Measurements from ENCODE around the gene RNF126.

RNF126 gene

GRCh38 chr19:682678-683320 is 19.8 kb upstream of the RNF126 start:
- no peak overlapping the region for H3K27ac ChIP-seq (ENCODE audit: low read length)
- H4K20me1 ChIP-seq (ENCODE audit: insufficient read depth, low read length): peaks cover 3% of the 10 kb centered on the region; the same call in 1 of the 2 replicates
- no peak overlapping the region for H3K4me2 ChIP-seq (ENCODE audit: low read length)
- no peaks in the 10 kb centered on the region for H3K27me3 ChIP-seq (ENCODE audit: low read depth, low read length)
- no peak overlapping the region for H2AFZ ChIP-seq (ENCODE audit: low read depth, low read length)
- H3K79me2 ChIP-seq (ENCODE audit: low read length): peaks cover 9% of the 10 kb centered on the region
- no peak overlapping the region for H3K4me3 ChIP-seq (ENCODE audit: low read length)
- no peak for TF ChIP-seq EZH2phosphoT487 (IDR thresholded peaks at IDR 0.05; ENCODE audit: low read depth)
- TF ChIP-seq, protein P1, sequence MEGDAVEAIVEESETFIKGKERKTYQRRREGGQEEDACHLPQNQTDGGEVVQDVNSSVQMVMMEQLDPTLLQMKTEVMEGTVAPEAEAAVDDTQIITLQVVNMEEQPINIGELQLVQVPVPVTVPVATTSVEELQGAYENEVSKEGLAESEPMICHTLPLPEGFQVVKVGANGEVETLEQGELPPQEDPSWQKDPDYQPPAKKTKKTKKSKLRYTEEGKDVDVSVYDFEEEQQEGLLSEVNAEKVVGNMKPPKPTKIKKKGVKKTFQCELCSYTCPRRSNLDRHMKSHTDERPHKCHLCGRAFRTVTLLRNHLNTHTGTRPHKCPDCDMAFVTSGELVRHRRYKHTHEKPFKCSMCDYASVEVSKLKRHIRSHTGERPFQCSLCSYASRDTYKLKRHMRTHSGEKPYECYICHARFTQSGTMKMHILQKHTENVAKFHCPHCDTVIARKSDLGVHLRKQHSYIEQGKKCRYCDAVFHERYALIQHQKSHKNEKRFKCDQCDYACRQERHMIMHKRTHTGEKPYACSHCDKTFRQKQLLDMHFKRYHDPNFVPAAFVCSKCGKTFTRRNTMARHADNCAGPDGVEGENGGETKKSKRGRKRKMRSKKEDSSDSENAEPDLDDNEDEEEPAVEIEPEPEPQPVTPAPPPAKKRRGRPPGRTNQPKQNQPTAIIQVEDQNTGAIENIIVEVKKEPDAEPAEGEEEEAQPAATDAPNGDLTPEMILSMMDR (IDR thresholded peaks at IDR 0.05; ENCODE audit: low read depth, low read length): no peak
- no peaks in the 10 kb centered on the region for H3K36me3 ChIP-seq (replicated peaks; ENCODE audit: low read depth, low read length)
- H3K9me3 ChIP-seq (ENCODE audit: insufficient read depth, low read length): no peaks in the 10 kb centered on the region
- peaks cover 9% of the 10 kb centered on the region for H3K4me1 ChIP-seq (ENCODE audit: low read length)
- H3K9ac ChIP-seq (ENCODE audit: low read length): no peak overlapping the region

DNA sequence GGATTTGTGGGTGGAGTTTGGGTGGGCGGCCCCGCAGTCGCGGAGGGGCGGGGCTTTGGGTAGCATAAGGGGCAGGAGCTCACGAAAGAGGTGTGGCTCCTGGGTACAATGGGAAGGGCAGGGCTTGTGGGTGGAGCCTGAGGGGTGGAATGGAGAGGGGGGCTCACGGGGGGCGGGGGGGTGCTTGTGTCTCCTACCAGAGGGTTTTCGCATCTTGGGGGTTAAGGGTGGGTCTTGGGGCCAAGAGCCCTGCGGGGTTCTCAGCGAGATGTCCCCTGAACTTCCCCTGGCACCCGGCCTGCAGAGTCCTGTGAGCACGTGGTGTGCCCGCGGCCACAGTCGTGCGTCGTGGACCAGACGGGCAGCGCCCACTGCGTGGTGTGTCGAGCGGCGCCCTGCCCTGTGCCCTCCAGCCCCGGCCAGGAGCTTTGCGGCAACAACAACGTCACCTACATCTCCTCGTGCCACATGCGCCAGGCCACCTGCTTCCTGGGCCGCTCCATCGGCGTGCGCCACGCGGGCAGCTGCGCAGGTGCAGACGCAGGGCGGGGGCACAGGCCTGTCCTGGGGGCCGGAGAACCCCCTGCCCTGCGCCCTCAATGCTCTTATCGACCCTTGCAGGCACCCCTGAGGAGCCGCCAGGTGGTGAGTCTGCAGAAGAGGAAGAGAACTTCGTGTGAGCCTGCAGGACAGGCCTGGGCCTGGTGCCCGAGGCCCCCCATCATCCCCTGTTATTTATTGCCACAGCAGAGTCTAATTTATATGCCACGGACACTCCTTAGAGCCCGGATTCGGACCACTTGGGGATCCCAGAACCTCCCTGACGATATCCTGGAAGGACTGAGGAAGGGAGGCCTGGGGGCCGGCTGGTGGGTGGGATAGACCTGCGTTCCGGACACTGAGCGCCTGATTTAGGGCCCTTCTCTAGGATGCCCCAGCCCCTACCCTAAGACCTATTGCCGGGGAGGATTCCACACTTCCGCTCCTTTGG is 18.3 kb upstream of the RNF126 start:
- Histone ChIP-seq H3K4me2 (ENCODE audit: low read length) (peak overlapping the region; percentile 78), H3K36me3 (replicated peaks; ENCODE audit: low read depth, low read length) (no peaks in the 10 kb centered on the region), H3K9ac (ENCODE audit: low read length) (peak overlapping the region; percentile 74; the same call in 1 of the 2 replicates), H3K9me3 (ENCODE audit: insufficient read depth, low read length) (no peaks in the 10 kb centered on the region), H3K27me3 (ENCODE audit: low read depth, low read length) (no peaks in the 10 kb centered on the region), H3K4me3 (ENCODE audit: low read length) (peak overlapping the region; percentile 83), H3K4me1 (ENCODE audit: low read length) (peaks cover 9% of the 10 kb centered on the region), H4K20me1 (ENCODE audit: insufficient read depth, low read length) (peaks cover 3% of the 10 kb centered on the region; the same call in 1 of the 2 replicates), H3K27ac (ENCODE audit: low read length) (peak overlapping the region; percentile 69), H3K79me2 (ENCODE audit: low read length) (peaks cover 9% of the 10 kb centered on the region), H2AFZ (ENCODE audit: low read depth, low read length) (no peak overlapping the region)
- TF ChIP-seq, protein P1 (IDR thresholded peaks at IDR 0.05; ENCODE audit: low read depth, low read length): no peak
- TF ChIP-seq EZH2phosphoT487 (IDR thresholded peaks at IDR 0.05; ENCODE audit: low read depth): no peak

DNA sequence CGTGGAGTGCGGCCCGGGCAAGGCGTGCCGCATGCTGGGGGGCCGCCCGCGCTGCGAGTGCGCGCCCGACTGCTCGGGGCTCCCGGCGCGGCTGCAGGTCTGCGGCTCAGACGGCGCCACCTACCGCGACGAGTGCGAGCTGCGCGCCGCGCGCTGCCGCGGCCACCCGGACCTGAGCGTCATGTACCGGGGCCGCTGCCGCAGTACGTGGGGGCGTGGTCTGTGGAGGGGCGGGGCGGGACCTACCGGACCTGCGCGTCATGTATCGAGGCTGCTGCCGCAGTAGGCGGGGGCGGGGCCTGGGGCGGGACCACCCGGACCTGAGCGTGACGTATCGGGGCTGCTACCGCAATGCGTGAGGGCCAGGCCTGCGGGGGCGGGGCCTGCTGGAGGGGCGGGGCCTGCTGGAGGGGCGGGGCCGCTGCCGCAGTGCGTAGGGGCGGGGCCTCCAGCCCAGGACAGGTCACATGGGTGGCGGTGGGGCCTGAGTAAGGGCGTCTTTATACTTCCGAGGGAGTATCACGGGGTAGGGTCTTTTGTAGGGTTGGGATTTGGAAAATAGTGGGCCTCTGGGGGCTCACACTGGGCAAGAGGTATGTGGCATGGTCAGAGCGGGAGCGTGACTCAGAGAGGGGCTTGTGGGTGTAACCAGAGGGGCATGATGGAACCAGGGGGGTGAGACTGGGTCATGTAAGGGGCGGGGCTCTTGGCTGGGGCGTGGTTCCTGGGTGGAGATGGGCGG is 17.4 kb upstream of the RNF126 start:
- Histone ChIP-seq H3K4me1 (ENCODE audit: low read length) (peaks cover 9% of the 10 kb centered on the region), H3K4me2 (ENCODE audit: low read length) (peak overlapping the region; percentile 95), H3K27me3 (ENCODE audit: low read depth, low read length) (no peaks in the 10 kb centered on the region), H2AFZ (ENCODE audit: low read depth, low read length) (peak overlapping the region; percentile 94; the same call in 1 of the 2 replicates), H3K36me3 (replicated peaks; ENCODE audit: low read depth, low read length) (no peaks in the 10 kb centered on the region), H3K9me3 (ENCODE audit: insufficient read depth, low read length) (no peaks in the 10 kb centered on the region), H4K20me1 (ENCODE audit: insufficient read depth, low read length) (peaks cover 3% of the 10 kb centered on the region; the same call in 1 of the 2 replicates), H3K9ac (ENCODE audit: low read length) (peak overlapping the region; percentile 96), H3K27ac (ENCODE audit: low read length) (peak overlapping the region; percentile 78), H3K4me3 (ENCODE audit: low read length) (peak overlapping the region; percentile 85), H3K79me2 (ENCODE audit: low read length) (peaks cover 9% of the 10 kb centered on the region)
- TF ChIP-seq, protein P1 (IDR thresholded peaks at IDR 0.05; ENCODE audit: low read depth, low read length): peak; percentile 50
- TF ChIP-seq EZH2phosphoT487 (IDR thresholded peaks at IDR 0.05; ENCODE audit: low read depth): no peak
